ENCODE data around the gene SPTBN1. TPM values are rescaled to one million over a fixed set of nuclear protein-coding genes. Genes with fewer than 3 reads are reported as not detected.

SPTBN1 gene
- total and polyA plus RNA-seq, 2 donors (not counting 3 experiments of a cell fraction or from before 2014, with no cell fraction given) = 63.3 to 320 TPM

DNA sequence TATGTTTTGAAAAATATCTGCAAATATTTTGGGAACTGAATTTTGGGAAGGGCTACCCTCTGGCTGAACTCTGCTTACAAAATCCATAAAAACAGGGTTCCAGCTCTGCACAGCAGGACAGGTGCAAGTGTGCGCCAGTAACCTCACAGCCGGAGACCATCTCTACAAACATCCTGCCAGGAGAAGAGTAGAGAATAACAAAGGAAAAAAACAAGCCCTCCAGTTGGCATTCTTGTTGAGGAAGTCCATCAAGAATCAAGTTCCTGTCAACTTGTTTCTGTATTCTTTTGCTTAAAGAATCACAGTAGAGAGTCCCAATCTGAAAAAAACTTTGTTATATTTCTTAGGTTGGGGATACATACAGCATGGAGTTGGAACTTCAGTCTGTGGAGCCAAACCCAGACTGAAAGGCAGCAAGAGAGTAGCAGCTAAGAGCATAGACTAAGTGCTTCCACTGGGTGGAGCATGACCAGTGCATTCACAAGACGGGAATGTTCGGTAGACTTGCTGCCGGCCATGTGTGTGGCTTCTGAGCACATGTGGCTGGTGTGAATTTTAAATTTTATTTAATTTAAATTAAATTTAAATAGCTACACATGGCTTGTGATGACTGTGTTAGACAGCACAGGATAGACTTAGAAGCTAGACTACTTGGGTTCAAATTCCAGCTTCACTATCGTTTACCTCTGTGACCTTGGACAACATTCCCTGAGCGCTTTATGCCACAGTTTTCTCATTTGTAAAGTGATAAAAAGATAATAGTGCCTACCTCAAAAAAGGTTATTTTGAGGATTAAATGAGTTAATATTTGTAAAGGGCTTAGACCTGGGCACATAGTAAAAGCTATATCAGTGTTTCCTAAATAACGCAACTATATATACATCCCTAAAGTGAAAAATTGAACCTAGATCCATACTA, 41.9 kb downstream of the SPTBN1 start:
- Histone ChIP-seq H2AFZ (ENCODE audit: low read depth, low read length) (no peak overlapping the region), H3K4me1 (ENCODE audit: control insufficient read depth, extremely low read depth, insufficient read depth, low read length) (peaks cover 8% of the 10 kb centered on the region), H3K9me1 (replicated peaks; ENCODE audit: control insufficient read depth, extremely low read depth, insufficient read depth, low read length) (no peaks in the 10 kb centered on the region), H3K9ac (replicated peaks; ENCODE audit: extremely low read depth, insufficient read depth, low read length) (no peak overlapping the region), H3K79me2 (ENCODE audit: control insufficient read depth, insufficient read depth, low read length) (no peaks in the 10 kb centered on the region), H3K27ac (ENCODE audit: insufficient read depth, low read depth, low read length) (no peak overlapping the region), H3K4me3 (replicated peaks in 1 of 3; ENCODE audit: insufficient read depth in 1 of 3, low read depth in 1 of 3, low read length in 3 of 3) (no peak overlapping the region), H3K9me3 (replicated peaks; ENCODE audit: control insufficient read depth, insufficient read depth, low read length) (no peaks in the 10 kb centered on the region), H3K4me2 (ENCODE audit: insufficient read depth, low read length) (no peak overlapping the region), H3K36me3 (ENCODE audit: control insufficient read depth in 2 of 2, extremely low read depth in 1 of 2, insufficient read depth in 2 of 2, low read length in 2 of 2) (no peaks in the 10 kb centered on the region), H3K27me3 (ENCODE audit: control insufficient read depth in 2 of 2, insufficient read depth in 2 of 2, low read length in 2 of 2) (no peaks in the 10 kb centered on the region), H4K20me1 (replicated peaks; ENCODE audit: control insufficient read depth, extremely low read depth, insufficient read depth, low read length) (no peaks in the 10 kb centered on the region)
- ChIA-PET CTCF (interaction anchor here (0.9 to 4.2 kb wide), 8 partner anchors 17 to 390 kb away, joined by 3 to 21 read pairs (median 6); no protein-coding TSS in a partner anchor), POLR2A (no interaction called here)
- intact Hi-C loops (cut with micrococcal nuclease) (no loop called here), dilution Hi-C loops (cut with MboI; ENCODE audit: extremely low pct_ligation_motif_present, low sequenced_read_pairs) (no loop called here)
- TF ChIP-seq CTCF (IDR thresholded peaks at IDR 0.05; ENCODE audit: extremely low read depth in 1 of 2, insufficient read depth in 1 of 2, low read depth in 1 of 2, low read length in 2 of 2) (peak; percentile 27 to 48), GATA2 (IDR thresholded peaks at IDR 0.05; ENCODE audit: insufficient read depth, insufficient read length, low read depth, low read length) (no peak)
- DNase-seq (ENCODE audit: low read depth, low spot score) (peak; percentile 77), FAIRE-seq (peak; percentile 70)
- BruUV-seq (replicated peaks) = no TSS peak

- FAIRE-seq = no peak
Measured at GRCh38 chr2:54499661-54500060, 43.5 kb downstream of the SPTBN1 start.

More at GRCh38 chr2:54499661-54500060, 43.5 kb downstream of the SPTBN1 start:
- no peak overlapping the region for H3K4me3 ChIP-seq (replicated peaks in 1 of 3; ENCODE audit: insufficient read depth in 1 of 3, low read depth in 1 of 3, low read length in 3 of 3)
- H3K36me3 ChIP-seq (ENCODE audit: control insufficient read depth in 2 of 2, extremely low read depth in 1 of 2, insufficient read depth in 2 of 2, low read length in 2 of 2) = no peaks in the 10 kb centered on the region
- H4K20me1 ChIP-seq (replicated peaks; ENCODE audit: control insufficient read depth, extremely low read depth, insufficient read depth, low read length) = no peaks in the 10 kb centered on the region
- dilution Hi-C loops (cut with MboI; ENCODE audit: extremely low pct_ligation_motif_present, low sequenced_read_pairs) (no loop called here), intact Hi-C loops (cut with micrococcal nuclease) (no loop called here)
- BruUV-seq (replicated peaks) = no TSS peak
- no peaks in the 10 kb centered on the region for H3K9me3 ChIP-seq (replicated peaks; ENCODE audit: control insufficient read depth, insufficient read depth, low read length)
- TF ChIP-seq FOS (IDR thresholded peaks at IDR 0.05; ENCODE audit: borderline replicate concordance, insufficient read depth, low read length) = no peak
- no peak for TF ChIP-seq GATA2 (IDR thresholded peaks at IDR 0.05; ENCODE audit: insufficient read depth, insufficient read length, low read depth, low read length)
- TF ChIP-seq JUN (IDR thresholded peaks at IDR 0.05; ENCODE audit: borderline replicate concordance, insufficient read depth, insufficient read length, low read depth) = no peak
- TF ChIP-seq POLR2AphosphoS5 (IDR thresholded peaks at IDR 0.05; ENCODE audit: insufficient read depth, low read depth, low read length) = no peak
- no peak for TF ChIP-seq EZH2 (IDR thresholded peaks at IDR 0.05; ENCODE audit: borderline replicate concordance, low read depth, low read length, severe bottlenecking)
- TF ChIP-seq MYC (IDR thresholded peaks at IDR 0.05; ENCODE audit: low read depth, low read length) = no peak
- TF ChIP-seq, protein P1, sequence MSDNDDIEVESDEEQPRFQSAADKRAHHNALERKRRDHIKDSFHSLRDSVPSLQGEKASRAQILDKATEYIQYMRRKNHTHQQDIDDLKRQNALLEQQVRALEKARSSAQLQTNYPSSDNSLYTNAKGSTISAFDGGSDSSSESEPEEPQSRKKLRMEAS (IDR thresholded peaks at IDR 0.05; ENCODE audit: insufficient read depth, insufficient read length) = no peak
- TF ChIP-seq CTCF (IDR thresholded peaks at IDR 0.05; ENCODE audit: extremely low read depth in 1 of 2, insufficient read depth in 1 of 2, low read depth in 1 of 2, low read length in 2 of 2) = no peak
- no peak for TF ChIP-seq POLR2A (IDR thresholded peaks at IDR 0.05; ENCODE audit: low read depth, low read length)
- peaks cover 8% of the 10 kb centered on the region for H3K4me1 ChIP-seq (ENCODE audit: control insufficient read depth, extremely low read depth, insufficient read depth, low read length)
- POLR2A ChIA-PET = no interaction called here
- no peak overlapping the region for H3K9ac ChIP-seq (replicated peaks; ENCODE audit: extremely low read depth, insufficient read depth, low read length)
- H3K79me2 ChIP-seq (ENCODE audit: control insufficient read depth, insufficient read depth, low read length) = peaks cover 3% of the 10 kb centered on the region
- no peaks in the 10 kb centered on the region for H3K27me3 ChIP-seq (ENCODE audit: control insufficient read depth in 2 of 2, insufficient read depth in 2 of 2, low read length in 2 of 2)
- CTCF ChIA-PET = interaction anchor here (4.2 to 5.5 kb wide), 2 partner anchors 293 to 392 kb away, joined by 21 to 43 read pairs; no protein-coding TSS in a partner anchor
- H3K9me1 ChIP-seq (replicated peaks; ENCODE audit: control insufficient read depth, extremely low read depth, insufficient read depth, low read length) = no peaks in the 10 kb centered on the region
- H3K4me2 ChIP-seq (ENCODE audit: insufficient read depth, low read length) = no peak overlapping the region
- DNase-seq (ENCODE audit: low read depth, low spot score) = peak; percentile 87
- H2AFZ ChIP-seq (ENCODE audit: low read depth, low read length) = no peak overlapping the region
- H3K27ac ChIP-seq (ENCODE audit: insufficient read depth, low read depth, low read length) = no peak overlapping the region
